ENCODE data around the gene GALK1. TPM values are rescaled to one million over a fixed set of nuclear protein-coding genes. Genes with fewer than 3 reads are reported as not detected.

Gene GALK1
- total and polyA plus RNA-seq, 2 of the 13 experiments (the other 11 are each of a cell fraction or from before 2014, with no cell fraction given), result 59.9 to 93.6 TPM

- TF ChIP-seq ZBTB4 (CRISPR knock-in tag; IDR thresholded peaks at IDR 0.05; ENCODE audit: borderline replicate concordance), result 0 out of 2 replicates have a peak, but pooled peaks have one; percentile 15
- TF ChIP-seq BATF2 (CRISPR knock-in tag; IDR thresholded peaks at IDR 0.05), result no peak
- 0 out of 2 replicates have a peak, but pooled peaks have one; percentile 40 for TF ChIP-seq ZNF784 (CRISPR knock-in tag; IDR thresholded peaks at IDR 0.05; ENCODE audit: borderline replicate concordance)
- 0 out of 2 replicates have a peak, but pooled peaks have one; percentile 6 for TF ChIP-seq ZFP91 (CRISPR knock-in tag; IDR thresholded peaks at IDR 0.05; ENCODE audit: borderline replicate concordance)
- 0 out of 2 replicates have a peak, but pooled peaks have one; percentile 17 for TF ChIP-seq POGK (CRISPR knock-in tag; conservative IDR thresholded peaks at IDR 0.05)
- peak; percentile 32 for TF ChIP-seq ZNF407 (CRISPR knock-in tag; IDR thresholded peaks at IDR 0.05; ENCODE audit: not compliant biosample characterization)
- peak; percentile 20; the same call in 1 of the 2 replicates for TF ChIP-seq MIXL1 (CRISPR knock-in tag; IDR thresholded peaks at IDR 0.05)
- peak; percentile 63; the same call in 1 of the 2 replicates for TF ChIP-seq ZNF747 (CRISPR knock-in tag; IDR thresholded peaks at IDR 0.05; ENCODE audit: borderline replicate concordance)
These were observed 6.6 kb upstream of the GALK1 start (continued) for GRCh38 chr17:75771334-75772281.

All from HepG2 (cell line).